GM18499 (cell line): ENCODE measurements around the gene PALM.
"Not testable (repeated sequence)": the region's sequence is repeated elsewhere in the genome, so short reads cannot be mapped to it uniquely, and the experiment has no call there.

Source experiments
- ATAC-seq: cut with Tn5 transposase; IDR thresholded peaks from one replicate; pipeline ENCODE4 v1.9.1; 2021; ENCODE audit warnings: moderate number of reproducible peaks; ENCODE audit not compliant: insufficient read depth, unreplicated experiment

Gene PALM

GRCh38 chr19:728011-728410 is 19.3 kb downstream of the PALM start:
- ATAC-seq, result no peak

GRCh38 chr19:729564-729963 is 20.8 kb downstream of the PALM start:
- ATAC-seq, result not testable (repeated sequence)

GRCh38 chr19:729965-730668 is 21.4 kb downstream of the PALM start:
- no peak for ATAC-seq

GRCh38 chr19:731000-731399 is 22.3 kb downstream of the PALM start:
- ATAC-seq, result no peak

GRCh38 chr19:732148-733069 is 23.7 kb downstream of the PALM start:
- no peak for ATAC-seq

- no peak for ATAC-seq
These were observed 26.0 kb downstream of the PALM start for GRCh38 chr19:734716-735115.

- no peak for ATAC-seq
These were observed 27.4 kb downstream of the PALM start for GRCh38 chr19:736125-736524.

- ATAC-seq, result no peak
These were observed 28.9 kb downstream of the PALM start for GRCh38 chr19:737591-738093.

- no peak for ATAC-seq
These were observed 29.9 kb downstream of the PALM start for GRCh38 chr19:738509-739128.

- no peak for ATAC-seq
These were observed 31.4 kb downstream of the PALM start for GRCh38 chr19:739998-740715.

- not testable (repeated sequence) for ATAC-seq
These were observed 32.2 kb downstream of the PALM start for GRCh38 chr19:740816-741505.

- ATAC-seq, result no peak
These were observed 32.9 kb downstream of the PALM start for GRCh38 chr19:741506-742131.

GRCh38 chr19:742540-743075 is 33.9 kb downstream of the PALM start:
- ATAC-seq, result no peak

GRCh38 chr19:743168-743687 is 34.5 kb downstream of the PALM start:
- no peak for ATAC-seq

GRCh38 chr19:745138-745537 is 36.4 kb downstream of the PALM start:
- ATAC-seq, result not testable (repeated sequence)

- ATAC-seq, result no peak
These were observed 37.6 kb downstream of the PALM start for GRCh38 chr19:746208-746819.

GRCh38 chr19:746956-747355 is 38.2 kb downstream of the PALM start:
- no peak for ATAC-seq
